HCT116 (cell line): ENCODE data around the gene CTXN3. TPM values are rescaled to one million over a fixed set of nuclear protein-coding genes. Genes with fewer than 3 reads are reported as not detected.

Source experiments
- ATAC-seq: fragments of 200-7000 bp; cut with Tn5 transposase; 2 replicates; pipeline ENCODE4 v1.9.1; 2020; ENCODE audit warnings: mild to moderate bottlenecking, moderate library complexity
- BruUV-seq: library from RNA; stranded (reverse); fragments of 400-500 nt; replicated peaks from 2 replicates; lab custom pipeline; 2021; lab: Mats Ljungman, UMichigan
- CTCF ChIA-PET: fragments of 300-600 bp; sonication (Branson Sonifier 250); formaldehyde crosslinking; loops from one replicate; lab custom pipeline; 2021; ENCODE audit warnings: antibody characterized with exemption; lab: Charles Lee
- POLR2A ChIA-PET: fragments of 300-600, 350-600 bp; sonication (Branson Sonifier 250); formaldehyde crosslinking; loops from one replicate; lab custom pipeline; 2021; ENCODE audit warnings: antibody characterized with exemption; lab: Charles Lee
- RAD21 ChIA-PET, 2 experiments: fragments of 300-600 bp; sonication (Branson Sonifier 250); formaldehyde crosslinking; loops; one replicate each; lab custom pipeline; 2023; ENCODE audit warnings: low total read pairs in 2 of 2; ENCODE audit not compliant: uncharacterized antibody in 2 of 2, unreplicated experiment in 2 of 2, low non-redundant PET in 1 of 2; lab: Charles Lee
- DNase-seq: peaks from one replicate; pipeline ENCODE4 v3.0.0-alpha.2; 2010; ENCODE audit warnings: low read depth, low spot score
- H2AFZ ChIP-seq: fragments of 200-600 bp; shearing (Covaris generic), sonication (generic); 2 replicates; pipeline ENCODE4 v1.6.1; 2017; ENCODE audit warnings: low read depth, mixed run types, mixed read lengths, antibody characterized with exemption, low read length; ENCODE audit not compliant: poor library complexity, severe bottlenecking
- H3K27ac ChIP-seq: 2 replicates; pipeline ENCODE4 v1.5.1; 2012; ENCODE audit warnings: low read depth, low read length
- H3K27me3 ChIP-seq: fragments of 200-600 bp; sonication (generic); 2 replicates; pipeline ENCODE4 v1.6.1; 2016; ENCODE audit warnings: mixed run types, low read length, mixed read lengths; ENCODE audit not compliant: insufficient read depth
- H3K36me3 ChIP-seq, 2 experiments: fragments of 200-500 bp in 1 of 2; fragments of 200-600 bp in 1 of 2; sonication (Bioruptor generic) in 1 of 2; sonication (generic) in 1 of 2; 2 replicates each; pipeline versions ENCODE4 v1.5.1 to v1.6.1; 2014 to 2016; ENCODE audit warnings: low read length in 2 of 2, inconsistent platforms in 1 of 2, mixed read lengths in 1 of 2, mixed run types in 1 of 2; ENCODE audit not compliant: insufficient read depth in 2 of 2, control insufficient read depth in 1 of 2
- H3K4me1 ChIP-seq, 2 experiments: fragments of 200-600 bp in 1 of 2; sonication (generic) in 1 of 2; 2 replicates each; pipeline versions ENCODE4 v1.5.1 to v1.6.1; 2012 to 2017; ENCODE audit warnings: low read length in 2 of 2, inconsistent platforms in 1 of 2, mild to moderate bottlenecking in 1 of 2, mixed read lengths in 1 of 2, mixed run types in 1 of 2, moderate library complexity in 1 of 2; ENCODE audit not compliant: insufficient read depth in 2 of 2, control insufficient read depth in 1 of 2
- H3K4me2 ChIP-seq: fragments of 200-600 bp; sonication (generic); 2 replicates; pipeline ENCODE4 v1.6.1; 2017; ENCODE audit warnings: mixed run types, low read length, mixed read lengths
- H3K4me3 ChIP-seq, 2 experiments: fragments of 200-600 bp in 1 of 2; sonication (generic) in 1 of 2; replicated peaks in 1 of 2; 2 replicates each; pipeline ENCODE4 v1.5.1; 2011 to 2016; ENCODE audit warnings: low read length in 2 of 2, control low read depth in 1 of 2, low read depth in 1 of 2, mild to moderate bottlenecking in 1 of 2, mixed read lengths in 1 of 2, mixed run types in 1 of 2
- H3K79me2 ChIP-seq: fragments of 200-600 bp; sonication (generic); 2 replicates; pipeline ENCODE4 v1.6.1; 2017; ENCODE audit warnings: mild to moderate bottlenecking, mixed run types, low read length, moderate library complexity, mixed read lengths; ENCODE audit not compliant: insufficient read depth
- H3K9ac ChIP-seq: fragments of 200-600 bp; sonication (generic); 2 replicates; pipeline ENCODE4 v1.6.1; 2016; ENCODE audit warnings: low read length, mixed read lengths
- H3K9me2 ChIP-seq: fragments of 200-600 bp; sonication (generic), shearing (Covaris generic); 2 replicates; pipeline ENCODE4 v1.6.1; 2017; ENCODE audit warnings: mixed run types, mild to moderate bottlenecking, moderate library complexity; ENCODE audit not compliant: insufficient read depth
- H3K9me3 ChIP-seq, 2 experiments: fragments of 200-500 bp in 1 of 2; fragments of 200-600 bp in 1 of 2; sonication (Bioruptor generic) in 1 of 2; sonication (generic) in 1 of 2; 2 replicates each; pipeline ENCODE4 v1.6.1; 2014 to 2017; ENCODE audit warnings: low read length in 2 of 2, mixed read lengths in 2 of 2, inconsistent platforms in 1 of 2, low read depth in 1 of 2, mild to moderate bottlenecking in 1 of 2, mixed run types in 1 of 2, moderate library complexity in 1 of 2; ENCODE audit not compliant: control insufficient read depth in 1 of 2, insufficient read depth in 1 of 2
- H4K20me1 ChIP-seq: fragments of 200-600 bp; sonication (generic), shearing (Covaris generic); 2 replicates; pipeline ENCODE4 v1.6.1; 2017; ENCODE audit warnings: mixed run types, mild to moderate bottlenecking, moderate library complexity; ENCODE audit not compliant: insufficient read depth
- CBX3 ChIP-seq: IDR thresholded peaks from 2 replicates; pipeline ENCODE4 v1.6.1; 2012; ENCODE audit warnings: low read depth
- EGR1 ChIP-seq: IDR thresholded peaks from 2 replicates; pipeline ENCODE4 v1.6.1; 2012; ENCODE audit warnings: low read depth
- EZH2 ChIP-seq: fragments of 200-600 bp; sonication (generic); IDR thresholded peaks from 2 replicates; pipeline ENCODE4 v1.6.1; 2017; ENCODE audit warnings: antibody characterized with exemption, mixed run types
- FOSL1 ChIP-seq: IDR thresholded peaks from 2 replicates; pipeline ENCODE4 v1.6.1; 2012; ENCODE audit warnings: low read depth
- JUND ChIP-seq: IDR thresholded peaks from 2 replicates; pipeline ENCODE4 v1.6.1; 2012
- MAX ChIP-seq: IDR thresholded peaks from 2 replicates; pipeline ENCODE4 v1.6.1; 2012
- TCF7L2 ChIP-seq: IDR thresholded peaks from 2 replicates; pipeline ENCODE4 v1.7.0; 2011; ENCODE audit warnings: borderline replicate concordance, inconsistent platforms; ENCODE audit not compliant: insufficient read depth, insufficient read length; ENCODE audit errors: extremely low read depth
- ZBTB33 ChIP-seq: IDR thresholded peaks from 2 replicates; pipeline ENCODE4 v1.6.1; 2011; ENCODE audit warnings: mild to moderate bottlenecking, low read length, moderate library complexity; ENCODE audit not compliant: insufficient replicate concordance; ENCODE audit errors: extremely low read depth
- ZFX ChIP-seq: fragments of 450-650 bp; IDR thresholded peaks from 2 replicates; pipeline ENCODE4 v1.6.1; 2017
- ZNF274 ChIP-seq: fragments of 200-500 bp; sonication (Bioruptor generic); IDR thresholded peaks from 2 replicates; pipeline ENCODE4 v1.6.1; 2014; ENCODE audit warnings: mild to moderate bottlenecking, low read depth, low read length, inconsistent platforms
- intact Hi-C: fragments of 100-400 bp; cut with micrococcal nuclease; formaldehyde crosslinking; loops from 2 replicates; pipeline ENCODE4 v1.10.0; 2022
- total RNA-seq: library from RNA; stranded (reverse); gene quantifications from one replicate; pipeline ENCODE4 v1.2.1, GENCODE V29; 2021; ENCODE audit not compliant: unreplicated experiment
- TF ChIP-seq, protein P1 (sequence below): IDR thresholded peaks from 2 replicates; pipeline ENCODE4 v1.6.1; 2012
- TF ChIP-seq, protein P2 (sequence below), 3 experiments: fragments of 200-600 bp in 1 of 3; sonication (generic) in 1 of 3; IDR thresholded peaks in 2 of 3; conservative IDR thresholded peaks in 1 of 3; 2 replicates each; pipeline ENCODE4 v1.5.1; 2012 to 2017; ENCODE audit warnings: low read depth in 2 of 3, low read length in 2 of 3, antibody characterized with exemption in 1 of 3, borderline replicate concordance in 1 of 3, control low read depth in 1 of 3, mild to moderate bottlenecking in 1 of 3, mixed read lengths in 1 of 3, mixed run types in 1 of 3, moderate library complexity in 1 of 3; ENCODE audit not compliant: insufficient read depth in 1 of 3

Gene CTXN3
- total RNA-seq, 1 experiment from 2014 or later = not detected

GRCh38 chr5:127667926-127668325 lies 19.0 kb downstream of the CTXN3 start:
- CTCF ChIA-PET = no interaction called here
- RAD21 ChIA-PET = no interaction called here
- no TSS peak for BruUV-seq

DNA sequence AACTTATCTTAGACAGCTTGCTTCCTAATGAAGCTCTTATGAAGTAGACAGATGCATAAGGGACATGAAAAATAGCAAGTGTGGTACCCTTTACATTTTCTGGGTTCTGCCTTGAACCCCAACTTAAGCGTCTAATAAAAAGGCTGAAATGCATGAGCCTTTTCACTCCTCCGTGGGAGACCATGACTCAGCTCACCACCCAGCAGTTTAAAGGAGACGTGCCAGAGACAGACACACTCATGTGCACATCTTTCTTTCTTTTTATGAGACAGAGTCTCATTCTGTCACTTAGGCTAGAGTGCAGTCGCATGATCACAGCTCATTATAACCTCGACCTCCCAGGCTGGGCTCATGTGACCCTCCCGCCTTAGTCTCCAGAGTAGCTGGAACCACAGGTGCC lies 22.3 kb downstream of the CTXN3 start:
- H2AFZ ChIP-seq = no peak overlapping the region
- H3K36me3 ChIP-seq = no peaks in the 10 kb centered on the region
- CTCF ChIA-PET = no interaction called here
- no peaks in the 10 kb centered on the region for H3K4me1 ChIP-seq
- RAD21 ChIA-PET = no interaction called here
- no peak for DNase-seq
- no peak overlapping the region for H3K27ac ChIP-seq
- no peak for ATAC-seq
- no peaks in the 10 kb centered on the region for H3K9me2 ChIP-seq
- H4K20me1 ChIP-seq = no peaks in the 10 kb centered on the region
- no peaks in the 10 kb centered on the region for H3K27me3 ChIP-seq
- POLR2A ChIA-PET = no interaction called here
- no peak overlapping the region for H3K4me3 ChIP-seq
- no TSS peak for BruUV-seq
- no peaks in the 10 kb centered on the region for H3K79me2 ChIP-seq
- H3K9me3 ChIP-seq = no peaks in the 10 kb centered on the region
- H3K4me2 ChIP-seq = no peak overlapping the region
- H3K9ac ChIP-seq = no peak overlapping the region
- intact Hi-C loops = no loop called here
- TF ChIP-seq EGR1 (no peak), CBX3 (no peak), JUND (no peak), TCF7L2 (no peak), EZH2 (no peak), MAX (no peak), FOSL1 (no peak), ZNF274 (no peak), ZBTB33 (no peak)
- TF ChIP-seq, protein P1, sequence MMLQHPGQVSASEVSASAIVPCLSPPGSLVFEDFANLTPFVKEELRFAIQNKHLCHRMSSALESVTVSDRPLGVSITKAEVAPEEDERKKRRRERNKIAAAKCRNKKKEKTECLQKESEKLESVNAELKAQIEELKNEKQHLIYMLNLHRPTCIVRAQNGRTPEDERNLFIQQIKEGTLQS = no peak
- TF ChIP-seq, protein P2, sequence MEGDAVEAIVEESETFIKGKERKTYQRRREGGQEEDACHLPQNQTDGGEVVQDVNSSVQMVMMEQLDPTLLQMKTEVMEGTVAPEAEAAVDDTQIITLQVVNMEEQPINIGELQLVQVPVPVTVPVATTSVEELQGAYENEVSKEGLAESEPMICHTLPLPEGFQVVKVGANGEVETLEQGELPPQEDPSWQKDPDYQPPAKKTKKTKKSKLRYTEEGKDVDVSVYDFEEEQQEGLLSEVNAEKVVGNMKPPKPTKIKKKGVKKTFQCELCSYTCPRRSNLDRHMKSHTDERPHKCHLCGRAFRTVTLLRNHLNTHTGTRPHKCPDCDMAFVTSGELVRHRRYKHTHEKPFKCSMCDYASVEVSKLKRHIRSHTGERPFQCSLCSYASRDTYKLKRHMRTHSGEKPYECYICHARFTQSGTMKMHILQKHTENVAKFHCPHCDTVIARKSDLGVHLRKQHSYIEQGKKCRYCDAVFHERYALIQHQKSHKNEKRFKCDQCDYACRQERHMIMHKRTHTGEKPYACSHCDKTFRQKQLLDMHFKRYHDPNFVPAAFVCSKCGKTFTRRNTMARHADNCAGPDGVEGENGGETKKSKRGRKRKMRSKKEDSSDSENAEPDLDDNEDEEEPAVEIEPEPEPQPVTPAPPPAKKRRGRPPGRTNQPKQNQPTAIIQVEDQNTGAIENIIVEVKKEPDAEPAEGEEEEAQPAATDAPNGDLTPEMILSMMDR (IDR thresholded peaks at IDR 0.05 in 2 of 3, conservative IDR thresholded peaks at IDR 0.05 in 1 of 3; ENCODE audit: borderline replicate concordance in 1 of 3, insufficient read depth in 1 of 3, low read depth in 2 of 3, low read length in 2 of 3) = no peak

More at GRCh38 chr5:127667926-127668325, 19.0 kb downstream of the CTXN3 start:
- peak overlapping the region; percentile 31 for H2AFZ ChIP-seq
- H3K4me1 ChIP-seq = no peaks in the 10 kb centered on the region
- H3K4me2 ChIP-seq = no peak overlapping the region
- no peaks in the 10 kb centered on the region for H3K9me2 ChIP-seq
- no peak overlapping the region for H3K4me3 ChIP-seq
- no peak overlapping the region for H3K27ac ChIP-seq
- no peaks in the 10 kb centered on the region for H3K27me3 ChIP-seq
- no peaks in the 10 kb centered on the region for H3K79me2 ChIP-seq
- H3K9me3 ChIP-seq = no peaks in the 10 kb centered on the region
- intact Hi-C loops = no loop called here
- H3K9ac ChIP-seq = no peak overlapping the region
- ATAC-seq = no peak
- POLR2A ChIA-PET = no interaction called here
- TF ChIP-seq, protein P2 (IDR thresholded peaks at IDR 0.05 in 2 of 3, conservative IDR thresholded peaks at IDR 0.05 in 1 of 3; ENCODE audit: borderline replicate concordance in 1 of 3, insufficient read depth in 1 of 3, low read depth in 2 of 3, low read length in 2 of 3) = no peak
- TF ChIP-seq ZFX (no peak), ZNF274 (no peak)
- TF ChIP-seq, all 23 proteins: peak for 0
- no peak for DNase-seq
- H3K36me3 ChIP-seq = no peaks in the 10 kb centered on the region
- H4K20me1 ChIP-seq = no peaks in the 10 kb centered on the region
